Activated naive CD4-positive, alpha-beta T cell treated with anti-CD3 and anti-CD28 coated beads, Interleukin-2, amount 10 ng/mL, durations not matched to agents 7 days and 5 days (primary cell): Measurements from ENCODE around the gene NEDD9.

Experiments
- CTCF ChIA-PET: fragments of 350-600 bp; sonication (Branson Sonifier 250); formaldehyde crosslinking; loops from one replicate; lab custom pipeline; 2021; ENCODE audit warnings: antibody characterized with exemption; lab: Charles Lee
- DNase-seq: peaks from one replicate; pipeline ENCODE4 v3.0.0-alpha.2; 2020
- H3K27ac Mint-ChIP-seq: one replicate; pipeline ENCODE4 v1.8.0; 2021; ENCODE audit warnings: mild to moderate bottlenecking, moderate library complexity, mixed read lengths
- H3K27me3 Mint-ChIP-seq: one replicate; pipeline ENCODE4 v1.8.0; 2021; ENCODE audit warnings: mild to moderate bottlenecking, mixed read lengths
- H3K36me3 Mint-ChIP-seq: one replicate; pipeline ENCODE4 v1.8.0; 2021; ENCODE audit warnings: mixed read lengths
- H3K4me1 Mint-ChIP-seq: one replicate; pipeline ENCODE4 v1.8.0; 2021; ENCODE audit warnings: mixed read lengths
- H3K4me3 Mint-ChIP-seq: one replicate; pipeline ENCODE4 v1.8.0; 2021; ENCODE audit warnings: mild to moderate bottlenecking, moderate library complexity, mixed read lengths
- H3K9me3 Mint-ChIP-seq: one replicate; pipeline ENCODE4 v1.8.0; 2021; ENCODE audit warnings: mixed read lengths

NEDD9 gene

DNA sequence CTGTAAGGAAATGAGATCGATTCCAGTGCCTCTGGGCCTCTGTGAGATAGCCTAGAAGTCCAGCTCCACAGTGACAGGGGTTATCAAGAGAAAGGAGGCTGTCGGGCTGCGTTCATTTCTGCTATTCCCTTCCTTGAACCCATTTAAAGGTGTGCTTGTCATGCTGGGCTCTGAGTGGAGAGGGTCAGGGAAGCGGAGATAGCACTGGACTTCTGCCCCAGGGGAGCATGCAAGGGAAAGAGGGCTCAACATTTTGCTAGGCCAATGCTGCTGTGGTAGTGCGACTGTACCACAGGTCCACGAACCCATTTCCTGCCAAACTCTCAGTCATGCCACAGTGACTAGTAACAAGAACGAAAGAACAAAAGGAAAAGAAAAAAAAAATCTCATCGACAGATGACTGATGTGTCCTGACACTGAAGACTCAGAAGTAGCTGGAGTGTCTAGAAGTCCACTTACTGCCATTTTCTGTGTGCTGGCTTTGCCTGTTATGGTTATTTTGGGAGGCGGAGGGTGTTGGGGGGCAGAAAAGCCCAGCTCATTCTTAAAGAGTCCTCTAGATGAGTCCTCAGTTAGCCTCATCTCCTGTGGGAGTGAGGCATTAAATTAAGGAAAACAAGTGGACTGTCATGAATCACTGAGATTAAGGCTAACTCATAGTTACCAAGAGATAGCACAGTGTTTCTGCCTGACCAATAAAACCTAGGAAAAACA lies 8.1 kb downstream of the NEDD9 start:
- Mint-ChIP-seq H3K27ac (peak overlapping the region; percentile 94), H3K4me3 (peak overlapping the region; percentile 43), H3K27me3 (no peaks in the 10 kb centered on the region), H3K4me1 (peaks cover 66% of the 10 kb centered on the region), H3K36me3 (peaks cover 54% of the 10 kb centered on the region), H3K9me3 (peaks cover 10% of the 10 kb centered on the region)
- DNase-seq = peak; percentile 72
- CTCF ChIA-PET = interaction anchor here (0.7 kb wide), 2 partner anchors 26 to 236 kb away, joined by 3 read pairs; no protein-coding TSS in a partner anchor

DNA sequence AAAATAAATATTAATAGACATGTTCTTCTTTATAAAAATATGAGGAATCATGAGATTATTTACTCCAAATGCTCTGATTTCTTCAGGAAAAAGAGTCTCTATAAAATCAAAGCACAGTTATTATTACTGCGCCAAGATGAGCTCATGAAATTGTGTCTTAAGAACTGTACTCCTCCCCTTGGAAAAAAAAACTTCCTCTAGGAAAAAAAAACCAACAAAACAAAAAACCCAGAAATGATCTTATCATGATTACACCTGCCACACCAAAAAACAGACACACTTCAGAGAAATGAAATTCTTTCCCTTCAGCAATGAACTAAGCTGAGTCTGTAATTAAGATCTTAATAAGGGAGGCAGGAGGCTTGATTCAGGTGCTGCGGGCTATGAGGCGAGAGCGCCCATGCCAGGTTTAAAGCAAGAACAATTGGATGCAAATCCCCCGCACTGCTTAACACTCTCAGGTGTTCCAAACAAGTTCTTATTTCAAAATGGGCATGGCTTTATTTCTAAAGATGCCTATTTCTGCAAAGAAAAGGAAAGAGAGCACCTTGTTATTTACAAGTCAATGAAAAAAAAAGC lies 9.1 kb downstream of the NEDD9 start:
- Mint-ChIP-seq H3K4me1 (peaks cover 71% of the 10 kb centered on the region), H3K36me3 (peaks cover 59% of the 10 kb centered on the region), H3K4me3 (peak overlapping the region; percentile 41)

GRCh38 chr6:11222385-11223277 lies 9.8 kb downstream of the NEDD9 start:
- Mint-ChIP-seq H3K9me3 (peaks cover 10% of the 10 kb centered on the region), H3K27me3 (no peaks in the 10 kb centered on the region), H3K36me3 (peaks cover 57% of the 10 kb centered on the region), H3K27ac (peak overlapping the region; percentile 94), H3K4me3 (peak overlapping the region; percentile 32), H3K4me1 (peaks cover 74% of the 10 kb centered on the region)
- no peak for DNase-seq
- CTCF ChIA-PET = interaction anchor here (1.0 to 2.8 kb wide), 2 partner anchors 10 to 50 kb away, joined by 4 to 14 read pairs; partner anchors contain the start of gene NEDD9

More for the DNA sequence above, 9.1 kb downstream of the NEDD9 start:
- Mint-ChIP-seq H3K27ac (peak overlapping the region; percentile 94), H3K9me3 (peaks cover 10% of the 10 kb centered on the region), H3K27me3 (no peaks in the 10 kb centered on the region)
- DNase-seq = no peak
- CTCF ChIA-PET = interaction anchor here (2.8 kb wide), 1 partner anchor 51 kb away, joined by 14 read pairs; no protein-coding TSS in a partner anchor

DNA sequence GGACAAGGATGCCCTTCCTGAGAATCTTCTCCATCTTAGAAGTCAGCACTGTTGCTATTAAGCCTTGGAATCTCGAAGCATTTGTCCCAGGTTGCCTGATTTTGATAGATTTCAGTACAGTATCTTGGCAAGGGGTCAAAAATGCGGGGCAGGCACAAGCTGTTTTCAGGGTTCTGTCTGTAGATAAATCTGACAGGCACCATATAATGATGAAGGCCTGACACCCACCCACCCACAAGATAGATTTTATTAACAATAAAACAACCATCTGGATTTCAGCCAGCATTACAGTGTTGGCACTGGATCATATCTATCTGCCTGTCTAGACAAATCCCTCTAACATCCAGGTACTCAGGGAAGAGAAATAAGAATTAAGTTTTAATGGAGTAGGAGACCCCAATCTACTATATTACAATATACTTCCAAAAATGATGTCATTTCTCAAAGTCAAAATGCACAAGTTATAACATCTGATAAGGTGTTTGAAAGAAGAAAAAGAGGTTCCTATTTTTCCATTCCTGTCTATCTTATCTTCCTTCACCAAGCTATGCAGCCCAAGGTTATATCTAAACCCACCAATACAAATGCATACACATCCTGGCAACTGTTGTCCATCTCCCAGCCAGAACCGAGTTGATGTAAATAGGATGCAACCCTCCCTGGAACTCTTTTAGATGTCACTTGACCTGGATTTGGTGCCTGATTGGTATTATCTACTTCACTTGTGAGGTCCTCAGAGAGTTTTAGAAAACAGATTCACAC lies 10.7 kb downstream of the NEDD9 start:
- peaks cover 76% of the 10 kb centered on the region for H3K4me1 Mint-ChIP-seq
- CTCF ChIA-PET = interaction anchor here (1.0 to 2.8 kb wide), 2 partner anchors 11 to 49 kb away, joined by 4 to 14 read pairs; partner anchors contain the start of gene NEDD9
- DNase-seq = no peak
- no peak overlapping the region for H3K4me3 Mint-ChIP-seq
- H3K27me3 Mint-ChIP-seq = no peaks in the 10 kb centered on the region
- H3K36me3 Mint-ChIP-seq = peaks cover 61% of the 10 kb centered on the region
- H3K9me3 Mint-ChIP-seq = peaks cover 10% of the 10 kb centered on the region
- peak overlapping the region; percentile 94 for H3K27ac Mint-ChIP-seq

GRCh38 chr6:11219400-11219834 lies 13.1 kb downstream of the NEDD9 start:
- CTCF ChIA-PET = no interaction called here
- no peaks in the 10 kb centered on the region for H3K27me3 Mint-ChIP-seq
- peaks cover 2% of the 10 kb centered on the region for H3K9me3 Mint-ChIP-seq
- peaks cover 58% of the 10 kb centered on the region for H3K4me1 Mint-ChIP-seq
- DNase-seq = no peak
- H3K36me3 Mint-ChIP-seq = peaks cover 54% of the 10 kb centered on the region
- H3K4me3 Mint-ChIP-seq = no peak overlapping the region
- H3K27ac Mint-ChIP-seq = no peak overlapping the region

GRCh38 chr6:11218538-11219399 lies 13.7 kb downstream of the NEDD9 start:
- peaks cover 50% of the 10 kb centered on the region for H3K36me3 Mint-ChIP-seq
- no peaks in the 10 kb centered on the region for H3K9me3 Mint-ChIP-seq
- H3K27me3 Mint-ChIP-seq = no peaks in the 10 kb centered on the region
- no peak overlapping the region for H3K4me3 Mint-ChIP-seq
- CTCF ChIA-PET = no interaction called here
- H3K27ac Mint-ChIP-seq = no peak overlapping the region
- DNase-seq = no peak
- peaks cover 52% of the 10 kb centered on the region for H3K4me1 Mint-ChIP-seq

DNA sequence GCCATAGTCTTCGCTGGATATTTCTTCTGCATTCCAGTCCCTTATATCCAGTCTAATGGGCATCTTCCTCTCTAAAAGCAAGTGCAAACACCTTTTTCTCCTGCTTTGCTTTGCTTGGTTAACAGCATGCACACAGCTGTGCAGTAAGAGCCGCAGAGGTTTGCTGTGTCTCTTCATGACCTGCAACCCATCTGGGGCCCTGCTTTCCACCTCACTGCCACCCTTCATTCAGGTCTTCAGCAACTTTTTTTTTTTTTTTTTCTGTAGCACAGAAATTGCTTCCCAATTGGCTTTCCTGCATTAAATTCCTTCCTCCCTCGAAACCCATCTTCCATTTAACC lies 14.4 kb downstream of the NEDD9 start:
- H3K27me3 Mint-ChIP-seq = no peaks in the 10 kb centered on the region
- no peak for DNase-seq
- H3K4me3 Mint-ChIP-seq = no peak overlapping the region
- peaks cover 46% of the 10 kb centered on the region for H3K4me1 Mint-ChIP-seq
- H3K9me3 Mint-ChIP-seq = no peaks in the 10 kb centered on the region
- H3K27ac Mint-ChIP-seq = no peak overlapping the region
- H3K36me3 Mint-ChIP-seq = peaks cover 52% of the 10 kb centered on the region
- CTCF ChIA-PET = interaction anchor here (1.5 kb wide), 1 partner anchor 46 kb away, joined by 5 read pairs; no protein-coding TSS in a partner anchor

DNA sequence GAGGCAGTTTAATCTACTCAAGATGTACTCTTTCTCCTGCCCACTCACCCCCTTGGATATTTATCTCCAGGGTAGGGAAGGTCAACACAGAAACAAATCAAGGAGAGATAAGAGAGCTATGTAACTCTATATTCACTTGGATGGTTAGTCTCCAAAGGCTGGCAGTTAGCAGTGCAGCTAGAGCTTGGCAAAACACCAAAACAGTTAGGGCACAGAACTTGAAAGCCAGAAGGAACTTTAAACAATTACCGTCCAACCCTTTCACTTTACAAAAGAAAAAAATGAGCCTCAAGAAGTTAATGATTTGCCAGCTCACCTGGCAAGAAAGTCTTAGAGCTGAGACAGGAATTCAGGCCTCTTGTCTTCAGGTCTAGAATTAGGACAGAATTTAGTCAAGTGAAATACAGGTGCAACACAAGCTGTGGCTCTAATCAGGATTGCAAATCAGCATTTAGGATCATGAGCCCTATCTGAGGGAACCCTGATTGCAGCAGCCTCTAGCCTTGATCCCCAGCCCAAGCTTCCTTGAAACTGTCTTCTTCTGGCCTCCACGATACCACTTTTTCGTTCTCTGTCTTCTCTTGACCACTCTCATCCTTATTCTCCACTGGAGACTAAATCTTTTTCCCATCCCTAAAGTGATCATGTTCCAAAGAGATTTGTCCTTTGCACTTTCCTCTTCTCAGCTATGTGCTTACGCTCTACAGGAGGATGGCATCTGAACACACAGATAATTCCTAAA lies 14.9 kb downstream of the NEDD9 start:
- CTCF ChIA-PET = interaction anchor here (0.6 to 1.5 kb wide), 2 partner anchors 45 to 198 kb away, joined by 3 to 5 read pairs; no protein-coding TSS in a partner anchor
- no peaks in the 10 kb centered on the region for H3K27me3 Mint-ChIP-seq
- no peaks in the 10 kb centered on the region for H3K9me3 Mint-ChIP-seq
- peaks cover 54% of the 10 kb centered on the region for H3K36me3 Mint-ChIP-seq
- no peak for DNase-seq
- H3K4me3 Mint-ChIP-seq = no peak overlapping the region
- peak overlapping the region; percentile 29 for H3K27ac Mint-ChIP-seq
- peaks cover 44% of the 10 kb centered on the region for H3K4me1 Mint-ChIP-seq

DNA sequence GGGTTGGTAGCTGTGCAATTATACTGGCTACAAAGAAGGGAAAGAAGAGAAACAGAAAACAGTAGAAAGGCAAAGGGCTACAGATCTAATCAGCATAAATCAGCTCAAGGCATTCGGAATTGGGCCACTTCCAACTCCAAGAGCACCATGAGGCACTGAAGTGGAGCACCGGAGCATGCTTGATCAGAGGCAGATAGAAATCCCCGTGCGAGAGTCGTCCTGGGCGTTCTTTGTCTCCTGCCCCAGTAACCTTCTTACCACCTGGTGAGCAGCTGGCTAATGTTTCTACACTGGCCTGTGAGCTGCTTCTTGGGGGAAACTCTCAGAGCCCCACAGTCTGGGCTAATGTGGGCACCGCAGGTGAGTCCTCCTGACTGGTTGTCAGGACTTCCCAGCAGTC lies 16.7 kb downstream of the NEDD9 start:
- Mint-ChIP-seq H3K27ac (no peak overlapping the region), H3K36me3 (peaks cover 69% of the 10 kb centered on the region), H3K9me3 (no peaks in the 10 kb centered on the region), H3K4me3 (no peak overlapping the region), H3K4me1 (peaks cover 47% of the 10 kb centered on the region), H3K27me3 (no peaks in the 10 kb centered on the region)
- CTCF ChIA-PET = no interaction called here
- DNase-seq = no peak

DNA sequence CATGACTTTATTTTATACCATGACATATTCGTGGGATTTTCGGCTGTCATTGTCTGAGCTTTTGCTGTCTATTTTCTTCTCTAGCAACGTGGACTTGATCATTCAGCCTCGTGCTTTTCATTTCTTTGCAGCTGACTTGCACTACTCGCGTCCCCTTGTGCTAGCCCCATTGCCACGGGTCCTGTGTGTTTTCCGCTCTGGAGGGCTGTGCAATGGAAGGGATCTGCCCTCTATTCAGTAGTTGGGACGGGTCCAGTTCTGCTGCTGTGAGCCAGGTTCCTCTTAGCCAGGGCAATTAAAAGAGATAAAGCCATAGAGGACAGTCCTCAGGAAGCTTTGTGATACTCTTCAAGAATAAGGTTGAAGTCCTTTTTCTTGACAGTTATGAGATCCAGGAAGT lies 17.6 kb downstream of the NEDD9 start:
- no peak overlapping the region for H3K27ac Mint-ChIP-seq
- H3K36me3 Mint-ChIP-seq = peaks cover 69% of the 10 kb centered on the region
- H3K4me3 Mint-ChIP-seq = no peak overlapping the region
- H3K4me1 Mint-ChIP-seq = peaks cover 47% of the 10 kb centered on the region
- DNase-seq = no peak
- no peaks in the 10 kb centered on the region for H3K9me3 Mint-ChIP-seq
- H3K27me3 Mint-ChIP-seq = no peaks in the 10 kb centered on the region
- CTCF ChIA-PET = no interaction called here

DNA sequence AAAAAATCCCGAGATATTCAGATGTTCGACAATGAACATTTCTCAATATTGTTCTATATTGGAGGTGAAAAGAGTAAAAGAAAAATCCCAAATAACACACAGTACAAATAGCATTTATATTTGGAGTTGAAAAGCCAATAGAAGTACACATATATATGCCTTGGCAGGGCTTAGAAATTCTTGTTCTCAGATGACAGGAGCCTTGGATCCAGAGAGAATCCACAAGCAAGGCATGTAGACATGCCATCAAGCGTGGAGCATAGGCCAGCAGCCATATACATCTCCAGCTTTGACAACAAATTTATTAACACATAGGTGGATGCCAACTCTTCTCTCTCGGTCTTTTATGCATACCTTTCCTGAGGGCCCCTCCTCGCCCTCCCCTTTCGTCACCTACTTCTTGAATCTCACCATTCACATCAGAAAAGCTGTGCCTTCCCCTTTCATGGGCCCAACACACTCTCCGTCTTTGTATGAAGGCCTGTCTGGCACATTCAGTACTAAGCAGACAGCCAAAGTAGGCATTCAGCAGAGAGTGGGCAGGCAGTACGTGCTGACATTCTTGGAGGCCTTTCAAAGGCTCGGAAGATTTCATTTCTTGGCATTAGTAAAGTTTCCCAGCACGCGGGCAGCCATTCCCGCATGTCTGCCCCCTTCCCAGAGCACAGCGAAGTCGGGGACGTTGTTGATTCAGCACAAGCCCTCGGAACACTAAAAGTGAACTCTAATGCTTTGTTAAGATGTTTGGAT lies 18.2 kb downstream of the NEDD9 start:
- Mint-ChIP-seq H3K4me1 (peaks cover 45% of the 10 kb centered on the region), H3K27me3 (no peaks in the 10 kb centered on the region), H3K9me3 (no peaks in the 10 kb centered on the region), H3K4me3 (no peak overlapping the region), H3K36me3 (peaks cover 70% of the 10 kb centered on the region), H3K27ac (no peak overlapping the region)
- CTCF ChIA-PET = no interaction called here
- DNase-seq = no peak
